ENCODE data around the gene ASNSD1. TPM values are rescaled to one million over a fixed set of nuclear protein-coding genes. Genes with fewer than 3 reads are reported as not detected.

The ASNSD1 gene
- total and polyA plus RNA-seq, 9 of the 15 experiments (the other 6 are each of a cell fraction or from before 2014, with no cell fraction given): 23.9 to 56.4 (median 38.3) TPM

DNA sequence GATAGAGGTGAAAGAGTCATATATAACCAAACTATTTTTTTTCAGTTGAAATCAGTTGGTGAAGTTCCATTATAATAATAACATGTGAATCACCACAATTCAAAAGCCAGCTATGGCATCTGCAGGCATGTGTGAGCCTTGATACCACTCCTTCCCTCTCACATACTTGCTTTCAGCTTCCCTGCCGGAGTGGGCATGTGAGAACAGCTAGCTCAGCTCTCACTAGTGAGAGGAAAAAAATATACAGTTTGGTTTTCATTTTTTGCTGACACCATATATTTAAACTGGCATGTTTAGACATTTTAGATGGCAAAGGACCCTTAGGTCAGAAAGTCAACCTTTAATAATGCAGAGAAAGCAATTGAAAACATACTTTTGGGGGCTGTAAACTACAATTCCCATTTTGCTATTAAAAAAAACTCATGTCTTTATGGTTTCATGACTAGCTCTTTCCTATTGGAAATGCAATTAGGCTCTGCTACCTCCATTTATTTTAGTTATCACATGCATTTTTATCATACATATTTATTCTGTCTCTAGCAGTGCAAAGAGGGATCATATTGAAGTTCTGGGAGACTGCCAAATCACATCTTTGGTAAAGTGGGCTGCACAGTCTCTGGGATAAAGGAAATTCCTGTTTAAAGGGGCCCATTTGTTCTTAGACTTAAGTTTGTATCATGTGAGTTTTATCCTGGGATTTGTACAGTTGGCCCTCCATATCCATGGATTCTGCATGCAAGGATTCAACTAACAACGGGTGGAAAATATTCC is 47.4 kb upstream of the ASNSD1 start (continued):
- TF ChIP-seq PBX2 (CRISPR knock-in tag; IDR thresholded peaks at IDR 0.05; ENCODE audit: low read depth) (no peak), PBX2 (tag; conservative IDR thresholded peaks at IDR 0.05; ENCODE audit: low read depth) (no peak), CBX8 (IDR thresholded peaks at IDR 0.05; ENCODE audit: borderline replicate concordance, extremely low read depth, low read depth, low read length, poor library complexity, severe bottlenecking) (no peak), FOS (IDR thresholded peaks at IDR 0.05; ENCODE audit: extremely low read depth, insufficient read length) (no peak), KHSRP (IDR thresholded peaks at IDR 0.05) (no peak), HINFP (tag; conservative IDR thresholded peaks at IDR 0.05; ENCODE audit: low read depth) (no peak), ZNF224 (CRISPR knock-in tag; IDR thresholded peaks at IDR 0.05) (no peak), POLR2AphosphoS5 (IDR thresholded peaks at IDR 0.05; ENCODE audit: control insufficient read depth, insufficient read depth, low read depth, low read length) (no peak), ATF3 (IDR thresholded peaks at IDR 0.05) (no peak), ATF3 (CRISPR knock-in tag; conservative IDR thresholded peaks at IDR 0.05) (no peak), MAFF (IDR thresholded peaks at IDR 0.05; ENCODE audit: low read length) (peak; percentile 94), ZNF75A (CRISPR knock-in tag; IDR thresholded peaks at IDR 0.05) (no peak), ZNF140 (CRISPR knock-in tag; IDR thresholded peaks at IDR 0.05) (no peak), KAT7 (CRISPR knock-in tag; IDR thresholded peaks at IDR 0.05; ENCODE audit: borderline replicate concordance) (no peak), MAFK (IDR thresholded peaks at IDR 0.05; ENCODE audit: low read length) (peak; percentile 94), STAT5B (CRISPR knock-in tag; IDR thresholded peaks at IDR 0.05) (no peak), MAFG (tag; conservative IDR thresholded peaks at IDR 0.05) (peak; percentile 91), MECOM (CRISPR knock-in tag; IDR thresholded peaks at IDR 0.05) (no peak), ZFPM2 (CRISPR knock-in tag; IDR thresholded peaks at IDR 0.05) (no peak), SNAPC5 (CRISPR knock-in tag; IDR thresholded peaks at IDR 0.05) (no peak)
- TF ChIP-seq, protein P1, sequence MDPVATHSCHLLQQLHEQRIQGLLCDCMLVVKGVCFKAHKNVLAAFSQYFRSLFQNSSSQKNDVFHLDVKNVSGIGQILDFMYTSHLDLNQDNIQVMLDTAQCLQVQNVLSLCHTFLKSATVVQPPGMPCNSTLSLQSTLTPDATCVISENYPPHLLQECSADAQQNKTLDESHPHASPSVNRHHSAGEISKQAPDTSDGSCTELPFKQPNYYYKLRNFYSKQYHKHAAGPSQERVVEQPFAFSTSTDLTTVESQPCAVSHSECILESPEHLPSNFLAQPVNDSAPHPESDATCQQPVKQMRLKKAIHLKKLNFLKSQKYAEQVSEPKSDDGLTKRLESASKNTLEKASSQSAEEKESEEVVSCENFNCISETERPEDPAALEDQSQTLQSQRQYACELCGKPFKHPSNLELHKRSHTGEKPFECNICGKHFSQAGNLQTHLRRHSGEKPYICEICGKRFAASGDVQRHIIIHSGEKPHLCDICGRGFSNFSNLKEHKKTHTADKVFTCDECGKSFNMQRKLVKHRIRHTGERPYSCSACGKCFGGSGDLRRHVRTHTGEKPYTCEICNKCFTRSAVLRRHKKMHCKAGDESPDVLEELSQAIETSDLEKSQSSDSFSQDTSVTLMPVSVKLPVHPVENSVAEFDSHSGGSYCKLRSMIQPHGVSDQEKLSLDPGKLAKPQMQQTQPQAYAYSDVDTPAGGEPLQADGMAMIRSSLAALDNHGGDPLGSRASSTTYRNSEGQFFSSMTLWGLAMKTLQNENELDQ (CRISPR knock-in tag; IDR thresholded peaks at IDR 0.05; ENCODE audit: borderline replicate concordance): no peak
